ENCODE data around the gene FAM227A.
A peak's percentile ranks its signal among the peaks of the same experiment; 100 is the strongest.
"Not testable (repeated sequence)": the region's sequence is repeated elsewhere in the genome, so short reads cannot be mapped to it uniquely, and the experiment has no call there.

Gene FAM227A

DNA sequence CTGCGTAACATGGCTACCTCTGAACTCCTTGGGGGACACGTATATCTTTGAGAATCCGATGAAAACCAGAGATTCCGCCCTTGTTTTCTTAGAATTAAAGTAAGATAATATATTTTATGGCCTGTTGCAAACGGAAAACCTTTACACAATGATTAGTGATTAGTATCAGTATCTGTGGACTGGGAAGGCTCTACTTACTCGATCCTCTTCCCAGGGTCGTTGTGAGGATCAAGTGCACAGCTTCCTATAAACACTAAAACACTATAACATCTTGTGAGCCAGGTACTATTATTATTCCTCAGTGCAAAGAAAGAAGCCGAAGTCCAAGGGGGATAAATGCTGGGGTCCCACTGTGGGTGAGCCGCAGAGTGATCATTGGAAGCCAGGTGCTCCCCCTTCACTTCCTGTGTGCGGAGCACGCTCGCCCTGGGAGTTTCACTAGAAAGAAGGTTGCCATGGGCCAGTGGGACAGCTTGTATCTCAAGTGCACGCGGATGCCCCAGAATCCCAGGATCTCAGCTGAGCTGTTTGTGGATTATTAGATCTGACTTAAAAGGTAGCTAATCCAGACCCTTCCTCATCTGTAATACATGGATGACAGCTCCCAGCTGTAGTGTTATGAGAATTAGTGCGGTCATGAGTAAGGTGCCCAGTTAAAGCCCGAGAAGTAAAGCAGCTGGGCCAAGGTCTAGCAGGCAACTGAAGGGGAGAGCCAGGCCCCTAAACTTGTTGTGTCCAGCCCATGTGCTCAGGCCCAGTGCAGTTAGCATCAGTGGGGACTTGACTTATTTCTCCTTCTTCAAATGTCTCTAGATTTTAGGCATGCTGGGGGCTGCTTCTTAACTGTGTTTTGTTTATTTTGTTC is 1.1 kb upstream of the FAM227A start:
- peak; percentile 1 for DNase-seq

- peak; percentile 27 for DNase-seq
Measured at GRCh38 chr22:38655519-38656255, 505 bp downstream of the FAM227A start.

DNA sequence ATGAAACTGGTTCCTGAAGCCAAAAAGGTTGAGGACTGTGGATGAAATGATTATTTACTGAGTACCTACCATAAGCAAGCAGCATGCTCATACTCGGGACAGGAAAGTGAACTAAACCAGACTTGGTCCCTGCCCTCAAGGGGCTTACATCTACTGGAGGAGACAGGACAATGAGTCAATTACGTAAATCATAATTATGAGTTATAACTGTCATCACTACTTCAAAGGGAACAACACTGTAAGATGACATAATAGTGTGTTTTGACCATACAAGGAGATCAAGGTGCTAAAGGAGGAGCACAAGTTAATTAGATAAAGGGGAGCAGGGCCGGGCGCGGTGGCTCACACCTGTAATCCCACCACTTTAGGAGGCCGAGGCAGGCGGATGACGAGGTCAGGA is 2.5 kb downstream of the FAM227A start:
- no peak for DNase-seq

- DNase-seq, result no peak
Measured at GRCh38 chr22:38652859-38653258, 3.3 kb downstream of the FAM227A start.

GRCh38 chr22:38649841-38650522 is 6.2 kb downstream of the FAM227A start:
- DNase-seq, result no peak

GRCh38 chr22:38645430-38645829 is 10.8 kb downstream of the FAM227A start:
- no peak for DNase-seq

GRCh38 chr22:38644245-38644644 is 11.9 kb downstream of the FAM227A start:
- DNase-seq, result not testable (repeated sequence)

DNA sequence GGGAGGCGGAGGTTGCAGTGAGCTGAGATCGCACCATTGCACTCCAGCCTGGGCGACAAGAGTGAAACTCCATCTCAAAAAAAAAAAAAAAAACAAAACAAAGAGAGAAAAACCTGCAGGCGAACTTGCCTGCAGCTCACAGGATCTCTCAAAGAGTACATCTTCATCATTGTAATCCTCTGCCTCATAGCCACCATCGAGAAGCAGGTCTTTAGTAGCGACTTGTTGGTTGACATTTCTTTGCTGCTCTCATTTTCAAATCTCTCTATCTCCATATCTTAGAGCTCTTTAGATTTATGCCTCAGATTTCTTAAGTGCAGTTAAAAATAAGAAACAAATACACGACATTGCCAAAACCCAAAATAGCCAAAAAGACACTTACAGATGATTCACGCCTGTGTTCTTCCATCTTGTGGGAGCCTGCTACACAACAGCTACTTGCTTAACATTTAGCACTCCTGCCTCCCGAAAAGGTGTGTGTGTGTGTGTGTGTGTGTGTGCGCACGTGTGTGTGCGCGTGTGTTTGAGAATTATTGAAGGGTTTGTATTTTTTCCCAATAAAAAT is 14.6 kb downstream of the FAM227A start:
- no peak for DNase-seq

GRCh38 chr22:38638728-38639127 is 17.5 kb downstream of the FAM227A start:
- no peak for DNase-seq

GRCh38 chr22:38638216-38638615 is 18.0 kb downstream of the FAM227A start:
- DNase-seq, result no peak

GRCh38 chr22:38632528-38632927 is 23.7 kb downstream of the FAM227A start:
- no peak for DNase-seq

DNA sequence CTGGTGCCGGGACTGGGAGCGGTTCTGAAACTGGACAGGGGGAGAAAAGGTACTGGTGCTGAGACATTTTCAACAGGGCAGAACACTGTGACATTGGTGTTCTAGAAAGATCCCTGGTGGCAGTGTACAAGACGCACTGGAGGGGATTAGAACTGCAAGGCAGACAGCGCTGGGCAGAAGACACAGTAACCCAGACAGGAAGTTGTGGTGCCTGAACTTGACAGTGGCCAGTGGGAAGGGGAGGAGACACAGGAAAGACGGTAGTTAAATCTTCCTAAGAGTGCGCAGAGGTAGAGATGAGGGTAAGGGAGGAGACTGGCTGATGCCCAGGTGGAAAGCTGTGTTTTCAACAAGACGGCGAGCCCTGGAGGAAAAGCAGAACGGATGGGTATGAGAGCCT is 24.5 kb downstream of the FAM227A start:
- DNase-seq, result no peak

DNA sequence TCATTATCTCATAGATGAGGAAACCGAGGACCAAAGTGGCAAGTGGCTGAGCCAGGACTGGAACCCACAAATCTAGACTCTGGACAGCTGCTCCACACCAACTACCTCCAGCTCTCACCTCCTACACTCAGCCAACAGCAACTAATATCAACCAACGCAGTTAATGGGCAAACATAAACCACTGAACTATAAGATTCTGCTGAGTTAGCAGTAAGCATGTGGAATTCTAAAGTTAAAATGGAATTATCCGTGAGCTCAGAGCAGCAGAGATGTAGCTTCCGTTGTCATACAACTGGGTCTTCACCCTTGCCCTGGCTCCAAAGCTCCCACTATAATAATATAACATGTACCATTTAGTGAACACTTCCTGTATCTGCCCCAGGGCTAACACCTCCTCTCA is 27.1 kb downstream of the FAM227A start:
- DNase-seq, result no peak

GRCh38 chr22:38628444-38628843 is 27.7 kb downstream of the FAM227A start:
- no peak for DNase-seq

DNA sequence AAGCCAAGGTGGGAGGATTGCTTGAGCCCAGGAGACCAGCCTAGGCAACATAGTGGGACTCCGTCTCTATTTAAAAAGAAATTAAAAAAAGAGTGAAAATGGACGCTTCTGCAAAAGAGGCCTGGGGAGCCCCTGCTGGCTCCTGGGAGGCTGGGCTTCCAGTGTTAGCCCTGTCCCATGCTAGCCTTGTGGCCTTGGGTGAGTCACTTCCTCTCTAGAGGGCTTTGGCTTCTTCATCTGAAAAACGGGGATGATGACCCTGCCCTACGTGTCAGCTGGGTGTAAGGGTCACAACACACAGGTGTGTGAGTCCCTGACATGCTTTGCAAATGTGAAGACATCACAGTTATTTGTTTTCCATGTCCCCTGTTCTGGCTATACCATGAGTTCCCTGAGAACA is 32.8 kb downstream of the FAM227A start:
- DNase-seq, result no peak

- no peak for DNase-seq
Measured at GRCh38 chr22:38618682-38619081, 37.5 kb downstream of the FAM227A start.

DNA sequence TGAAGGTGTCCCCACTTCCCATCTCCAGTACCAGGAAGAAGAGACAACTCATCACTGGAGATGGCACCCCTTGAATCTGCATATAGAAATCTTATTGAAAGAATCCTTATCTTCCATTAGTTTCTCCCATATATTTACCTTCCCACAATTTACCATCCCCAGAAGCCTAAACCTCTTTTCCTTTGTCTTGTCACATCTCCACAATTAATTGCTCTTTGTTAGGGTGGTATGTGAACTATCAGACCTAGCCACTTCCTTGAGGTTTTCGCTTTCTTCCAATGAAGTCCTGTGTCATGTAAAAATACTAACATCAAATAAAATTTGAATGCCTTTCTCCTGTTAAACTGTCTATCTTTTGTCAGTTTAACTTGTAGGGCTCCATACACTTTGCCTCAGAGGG is 37.9 kb downstream of the FAM227A start:
- DNase-seq, result no peak

DNA sequence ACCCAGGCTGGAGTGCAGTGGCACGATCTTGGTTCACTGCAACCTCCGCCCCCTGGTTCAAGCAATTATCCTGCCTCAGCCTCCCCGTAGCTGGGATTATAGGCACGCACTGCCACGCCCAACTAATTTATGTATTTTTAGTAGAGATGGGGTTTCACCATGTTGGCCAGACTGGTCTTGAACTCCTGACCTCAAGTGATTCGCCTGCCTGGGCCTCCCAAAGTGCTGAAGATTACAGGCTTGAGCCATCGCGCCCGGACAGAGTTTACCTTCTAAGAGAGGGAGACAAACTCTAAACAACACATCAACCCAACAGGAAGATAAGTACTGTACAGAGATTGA is 41.2 kb downstream of the FAM227A start:
- DNase-seq, result not testable (repeated sequence)

DNA sequence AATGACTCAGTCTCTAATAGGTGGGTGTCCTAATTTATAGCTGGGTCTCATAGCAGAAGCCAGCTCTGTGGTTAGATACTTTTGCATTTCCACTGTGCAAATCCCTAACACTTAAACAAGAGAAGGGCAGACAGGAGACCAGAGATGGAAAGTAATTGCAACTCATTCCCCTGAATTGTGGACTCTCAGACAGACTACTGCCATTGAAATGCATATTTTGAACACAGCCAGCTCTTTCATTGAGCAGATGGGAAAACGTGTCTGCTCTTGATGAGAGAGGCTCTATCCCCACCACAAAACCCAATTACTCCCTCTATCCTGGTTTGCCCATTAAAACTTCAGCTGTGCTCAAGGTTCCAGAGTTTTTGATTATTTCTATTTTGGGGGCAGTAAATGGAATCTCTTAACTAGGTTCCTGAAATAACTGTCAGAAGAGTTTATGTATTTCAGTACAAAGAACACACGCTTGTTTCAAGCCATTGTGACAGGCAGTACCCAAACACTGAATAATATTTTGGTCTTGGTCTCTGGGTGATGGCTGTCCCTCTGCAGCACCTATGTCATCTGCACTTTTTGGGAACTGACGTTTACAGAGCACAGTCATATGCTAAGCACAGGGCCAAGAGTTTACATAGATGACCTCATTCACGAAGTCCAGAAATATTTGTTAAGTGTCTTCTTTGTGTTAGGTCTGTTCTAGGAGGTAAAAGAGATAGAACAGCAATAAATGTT is 41.7 kb downstream of the FAM227A start:
- no peak for DNase-seq

DNA sequence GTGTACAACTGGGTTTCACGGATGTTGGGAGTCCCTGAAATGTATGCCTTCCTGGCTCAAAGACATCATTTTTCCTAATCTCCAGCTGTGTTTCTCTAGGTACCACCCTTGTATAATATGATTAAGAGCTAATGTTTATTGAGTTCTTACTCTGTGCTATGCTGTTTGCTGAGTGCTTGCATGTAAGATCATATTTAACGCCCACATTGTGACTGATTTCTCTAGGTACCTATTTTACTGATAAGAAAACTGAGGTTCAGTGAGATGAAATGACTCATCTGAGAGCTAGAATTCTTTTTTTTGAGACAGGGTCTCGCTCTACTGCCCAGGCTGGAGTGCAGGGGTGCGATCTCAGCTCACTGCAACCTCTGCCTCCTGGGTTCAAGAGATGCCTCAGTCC is 42.6 kb downstream of the FAM227A start:
- no peak for DNase-seq

DNA sequence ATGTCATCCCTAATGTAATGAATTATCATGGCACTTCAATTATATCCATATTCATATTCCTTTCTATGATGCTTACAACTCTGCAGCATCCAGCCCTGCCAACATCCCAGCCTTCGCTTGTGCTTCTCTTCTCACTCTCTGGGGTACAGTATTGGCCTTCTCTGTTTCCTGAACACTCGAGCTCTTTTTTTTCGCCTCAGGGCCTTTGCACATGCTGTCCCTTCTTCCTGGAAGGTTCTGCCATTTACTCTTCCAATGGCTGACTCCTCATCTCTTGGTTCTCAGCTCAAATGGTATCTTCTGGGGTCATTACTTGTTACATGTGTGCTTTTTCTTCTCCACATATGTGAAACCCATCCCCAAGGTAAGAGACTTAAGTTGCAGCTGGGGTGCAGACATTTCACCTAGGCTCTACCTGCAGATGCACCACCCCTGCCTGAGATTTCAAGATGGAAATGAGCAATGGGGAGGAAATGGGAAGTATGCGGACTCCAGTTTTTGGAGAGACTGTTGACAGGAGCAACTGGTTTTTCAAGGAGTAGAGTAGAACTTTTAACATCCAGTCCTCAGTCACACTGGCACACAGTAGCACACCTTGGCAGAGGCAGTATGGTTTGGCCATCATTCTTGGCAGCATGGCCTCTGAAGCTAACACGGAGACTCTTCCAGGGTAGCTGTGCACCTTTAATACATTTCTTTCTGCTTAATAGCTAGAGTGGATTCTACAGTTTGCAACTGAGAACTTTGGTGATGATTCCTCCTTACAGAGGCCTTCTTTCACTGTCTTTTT is 43.8 kb downstream of the FAM227A start:
- DNase-seq, result no peak

- DNase-seq, result no peak
Measured at GRCh38 chr22:38611559-38611958, 44.6 kb downstream of the FAM227A start.
